Measurements from ENCODE around the gene COL8A2.

DNA sequence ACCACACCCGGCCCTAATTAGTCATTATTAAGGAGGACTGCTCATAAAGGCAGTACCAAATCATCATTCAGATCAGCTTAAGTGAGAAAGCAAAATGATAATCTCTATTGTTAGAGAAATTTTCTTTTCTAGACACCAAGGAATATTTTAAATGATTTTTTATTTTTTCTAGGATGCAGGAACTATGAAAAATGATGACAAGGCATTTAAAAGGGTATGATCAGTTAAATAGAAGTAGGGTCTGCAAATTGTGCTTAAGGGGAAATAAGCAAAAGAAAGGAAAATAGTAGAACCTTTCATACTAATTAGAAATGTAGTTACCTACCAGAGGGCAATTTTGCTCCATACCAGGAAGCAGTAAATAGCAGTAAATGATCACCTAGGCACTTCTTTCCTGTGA lies 62.7 kb downstream of the COL8A2 start:
- TF ChIP-seq CTCF (IDR thresholded peaks at IDR 0.05; ENCODE audit: insufficient read depth, low read length, poor library complexity, severe bottlenecking) (no peak), EZH2phosphoT487 (conservative IDR thresholded peaks at IDR 0.05; ENCODE audit: low read length) (no peak)
